Adrenal gland (tissue), 12 donors: ENCODE measurements around the gene RBM10. TPM values are rescaled to one million over a fixed set of nuclear protein-coding genes. Genes with fewer than 3 reads are reported as not detected.
A peak's percentile ranks its signal among the peaks of the same experiment; 100 is the strongest.

Experiments used
- DNase-seq, 7 donors: peaks; one replicate each; pipeline ENCODE4 v3.0.0-alpha.2; 2019 to 2020
- H3K27ac ChIP-seq, 5 donors: fragments of 200-600 bp; sonication (generic) in 4 of 5; 1 replicate in 3 of 5; 2 replicates in 2 of 5; pipeline versions ENCODE4 v1.5.1 to v1.8.0; 2016 to 2020; ENCODE audit warnings: mild to moderate bottlenecking in 1 of 5
- H3K27me3 ChIP-seq: fragments of 200-600 bp; 2 replicates; pipeline ENCODE4 v1.8.0; 2021
- H3K36me3 ChIP-seq, 2 donors: fragments of 200-600 bp; replicated peaks in 1 of 2; 1 replicate in 1 of 2; 2 replicates in 1 of 2; pipeline versions ENCODE4 v1.5.1 to v1.8.0; 2018 to 2022
- H3K4me1 ChIP-seq, 2 donors: fragments of 200-600 bp; replicated peaks in 1 of 2; 1 replicate in 1 of 2; 2 replicates in 1 of 2; pipeline versions ENCODE4 v1.5.1 to v1.8.0; 2018 to 2021
- H3K4me3 ChIP-seq, 4 donors: fragments of 200-600 bp; sonication (generic) in 3 of 4; one replicate each; pipeline ENCODE4 v1.5.1; 2016 to 2018
- H3K9me3 ChIP-seq, 3 donors: fragments of 200-600 bp; sonication (generic) in 1 of 3; replicated peaks in 1 of 3; 1 replicate in 2 of 3; 2 replicates in 1 of 3; pipeline versions ENCODE4 v1.5.1 to v1.8.0; 2016 to 2021
- POLR2A ChIP-seq, 2 donors: fragments of 450-650 bp; IDR thresholded peaks; one replicate each; pipeline ENCODE4 v1.6.1; 2017; ENCODE audit warnings: antibody characterized with exemption in 2 of 2, mild to moderate bottlenecking in 2 of 2, moderate library complexity in 1 of 2
- WGBS, 4 donors: extraction: QIAGEN DNeasy Blood & Tissue Kit in 2 of 4; methylation state at CpG; one replicate each; pipeline versions ENCODE4 v1.1.5 to v1.1.7; 2013 to 2017; 5-methylcytosine and 5-hydroxymethylcytosine counted together
- intact Hi-C, 2 donors: fragments of 100-400 bp; cut with DNase I; formaldehyde crosslinking; loops; one replicate each; pipeline versions ENCODE4 v1.14.1 to v1.15.0; 2022 to 2023
- polyA plus RNA-seq, 3 donors: library from polyadenylated mRNA; stranded (reverse); fragments of 200-250 nt in 2 of 3; fragments of 350-450 nt in 1 of 3; fragmentation: Illumina TruSeq in 1 of 3; extraction: RNeasy Lipid Tissue Mini Kit (QIAGEN cat#74804) in 1 of 3; gene quantifications; one replicate each; pipeline ENCODE4 v1.2.3, GENCODE V29; 2013 to 2014
- total RNA-seq, 9 donors: library from RNA; depleted of rRNA in 4 of 9; stranded (reverse); fragments of >200 nt in 4 of 9; fragments of 120-200 nt in 1 of 9; fragmentation: NEBNext Ultra II Directional in 1 of 9; extraction: Animal tissue kit (Norgen Biotek cat#: 25700) in 1 of 9; gene quantifications; one replicate each; pipeline versions ENCODE4 v1.1.0 to v1.2.4, GENCODE V29; 2013 to 2023
- TF ChIP-seq, protein P1 (sequence below), 6 experiments: fragments of 450-650 bp in 4 of 6; fragments of 200-600 bp in 2 of 6; sonication (generic) in 1 of 6; IDR thresholded peaks; 1 replicate in 5 of 6; 2 replicates in 1 of 6; pipeline versions ENCODE4 v1.5.1 to v1.8.0; 2016 to 2021; ENCODE audit warnings: antibody characterized with exemption in 6 of 6, mild to moderate bottlenecking in 2 of 6, moderate library complexity in 1 of 6
- donor health status: healthy with polysubstance abuse.
- donor health status: Bipolar disorder and iron deficiency.
- donor health status: DM: yes; HTN: yes; CAD: no.
- donor health status: DM: no; HTN: no; CAD: no.
- donor health status: DM: no; HTN: no; CAD: no.
- donor health status: DM: yes; HTN: yes; CAD: no.

Gene RBM10
- total and polyA plus RNA-seq, 12 donors = 27.7 to 75.9 (median 37.5) TPM

DNA sequence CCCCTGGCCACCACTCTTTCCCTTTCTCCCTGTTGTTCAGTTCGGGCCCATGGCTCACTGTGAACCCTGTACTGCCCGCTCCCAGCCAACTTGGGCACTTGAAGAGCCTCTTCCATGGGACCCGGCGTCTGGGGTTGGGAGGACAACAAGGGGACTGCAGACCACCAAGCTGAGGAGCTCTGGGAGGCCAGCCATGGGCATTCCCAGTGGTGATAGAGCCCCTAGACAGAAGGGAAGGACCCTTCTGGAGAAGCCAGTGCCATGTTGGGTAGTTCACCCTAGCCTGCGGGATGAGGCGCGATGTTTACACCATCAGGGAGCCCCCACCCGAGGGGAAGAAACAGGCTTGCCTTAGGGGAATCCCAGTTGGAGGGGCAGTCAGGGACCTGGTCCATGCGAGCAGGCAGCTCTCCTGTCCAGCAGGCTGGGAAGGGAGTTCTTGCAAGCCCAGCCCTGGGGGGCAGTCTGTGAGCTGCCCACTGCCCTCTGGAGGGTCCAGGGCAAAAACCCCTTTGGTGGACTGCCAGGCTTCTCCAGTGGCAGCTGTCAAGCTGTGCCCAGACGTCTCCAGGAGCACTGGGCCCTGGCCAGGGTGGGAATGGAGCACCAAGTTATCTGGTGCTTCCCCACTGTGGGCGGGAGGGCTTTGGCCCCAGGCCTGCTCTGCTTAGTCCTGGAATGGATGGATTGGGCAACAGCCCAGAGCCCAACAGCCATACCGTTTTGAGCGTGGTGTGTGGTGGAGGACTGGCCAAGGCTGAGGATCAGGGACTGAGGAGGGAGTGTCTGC, 24.9 kb downstream of the RBM10 start:
- WGBS, 4 donors = 67 to 73% (median 70%) methylated on average over 1 to 13 of the region's 13 CpGs
- Histone ChIP-seq H3K36me3 (peaks cover 0 to 20% of the 10 kb centered on the region in 2 donors), H3K4me1 (no peaks in the 10 kb centered on the region), H3K27me3 (peaks cover 6% of the 10 kb centered on the region), H3K4me3 (no peak overlapping the region), H3K9me3 (peaks cover 0 to under 1% (median 0%) of the 10 kb centered on the region in 3 donors), H3K27ac (no peak overlapping the region)
- intact Hi-C loops = no loop called here
- DNase-seq = peak; percentile 17 to 75 (median 63)
- TF ChIP-seq POLR2A (IDR thresholded peaks at IDR 0.05) = no peak
- TF ChIP-seq, protein P1, sequence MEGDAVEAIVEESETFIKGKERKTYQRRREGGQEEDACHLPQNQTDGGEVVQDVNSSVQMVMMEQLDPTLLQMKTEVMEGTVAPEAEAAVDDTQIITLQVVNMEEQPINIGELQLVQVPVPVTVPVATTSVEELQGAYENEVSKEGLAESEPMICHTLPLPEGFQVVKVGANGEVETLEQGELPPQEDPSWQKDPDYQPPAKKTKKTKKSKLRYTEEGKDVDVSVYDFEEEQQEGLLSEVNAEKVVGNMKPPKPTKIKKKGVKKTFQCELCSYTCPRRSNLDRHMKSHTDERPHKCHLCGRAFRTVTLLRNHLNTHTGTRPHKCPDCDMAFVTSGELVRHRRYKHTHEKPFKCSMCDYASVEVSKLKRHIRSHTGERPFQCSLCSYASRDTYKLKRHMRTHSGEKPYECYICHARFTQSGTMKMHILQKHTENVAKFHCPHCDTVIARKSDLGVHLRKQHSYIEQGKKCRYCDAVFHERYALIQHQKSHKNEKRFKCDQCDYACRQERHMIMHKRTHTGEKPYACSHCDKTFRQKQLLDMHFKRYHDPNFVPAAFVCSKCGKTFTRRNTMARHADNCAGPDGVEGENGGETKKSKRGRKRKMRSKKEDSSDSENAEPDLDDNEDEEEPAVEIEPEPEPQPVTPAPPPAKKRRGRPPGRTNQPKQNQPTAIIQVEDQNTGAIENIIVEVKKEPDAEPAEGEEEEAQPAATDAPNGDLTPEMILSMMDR (IDR thresholded peaks at IDR 0.05) = no peak

DNA sequence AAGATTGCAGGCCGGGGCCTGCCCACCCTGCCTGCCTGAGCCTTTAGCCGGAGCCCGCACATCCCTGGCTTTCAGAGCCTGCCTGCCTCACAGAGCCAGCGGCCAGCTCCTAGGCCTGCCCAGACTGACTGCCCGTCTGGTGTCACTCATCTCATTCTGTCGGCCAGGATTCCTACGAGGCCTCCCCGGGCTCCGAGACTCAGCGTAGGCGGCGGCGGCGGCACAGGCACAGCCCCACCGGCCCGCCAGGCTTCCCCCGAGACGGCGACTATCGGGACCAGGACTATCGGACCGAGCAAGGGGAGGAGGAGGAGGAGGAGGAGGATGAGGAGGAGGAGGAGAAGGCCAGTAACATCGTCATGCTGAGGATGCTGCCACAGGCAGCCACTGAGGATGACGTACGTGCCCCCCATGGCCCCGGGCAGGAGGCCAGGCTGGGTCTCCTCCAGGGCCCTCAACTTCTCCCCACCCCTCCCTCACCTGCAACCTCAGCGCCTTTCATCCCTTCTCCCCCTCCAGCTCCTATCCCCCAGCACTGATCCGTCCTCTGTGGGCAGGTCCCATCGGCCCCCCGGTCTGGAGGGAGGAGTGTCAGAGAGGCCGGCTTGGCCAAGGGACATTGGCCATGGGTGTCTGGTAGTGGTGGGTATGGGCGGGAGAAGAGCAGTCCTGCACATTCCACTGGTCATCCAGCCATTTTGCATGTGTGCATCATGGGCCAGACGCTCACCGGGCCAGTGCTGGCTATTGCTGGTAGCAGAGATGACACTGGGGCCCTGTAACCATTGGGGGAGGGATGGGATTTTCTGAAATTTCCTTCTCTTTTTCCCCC, 26.1 kb downstream of the RBM10 start:
- H3K4me1 ChIP-seq = no peaks in the 10 kb centered on the region
- peak in 2 of 7 donors; percentile 12 to 13 for DNase-seq
- no peak overlapping the region for H3K4me3 ChIP-seq
- no peak for TF ChIP-seq POLR2A (IDR thresholded peaks at IDR 0.05)
- TF ChIP-seq, protein P1 (IDR thresholded peaks at IDR 0.05) = no peak
- H3K9me3 ChIP-seq = no peaks in the 10 kb centered on the region
- H3K27me3 ChIP-seq = peaks cover 6% of the 10 kb centered on the region
- intact Hi-C loops = no loop called here
- H3K27ac ChIP-seq = no peak overlapping the region
- WGBS, 4 donors = 88 to 98% (median 92%) methylated on average over 14 to 32 of the region's 34 CpGs
- peaks cover 0 to 28% of the 10 kb centered on the region in 2 donors for H3K36me3 ChIP-seq

- H3K36me3 ChIP-seq = peaks cover 0 to 37% of the 10 kb centered on the region in 2 donors
- peak in 2 of 7 donors; percentile 5 to 8 for DNase-seq
- TF ChIP-seq, protein P1 (IDR thresholded peaks at IDR 0.05) = no peak
- no peak for TF ChIP-seq POLR2A (IDR thresholded peaks at IDR 0.05)
- peaks cover 6% of the 10 kb centered on the region for H3K27me3 ChIP-seq
- H3K4me1 ChIP-seq = no peaks in the 10 kb centered on the region
- H3K4me3 ChIP-seq = no peak overlapping the region
- no peak overlapping the region for H3K27ac ChIP-seq
- intact Hi-C loops = no loop called here
- 81 to 100% (median 97%) methylated on average over 2 of the region's 2 CpGs; no CpG with 5 or more reads in 1 of the 4 donors for WGBS, 4 donors
- no peaks in the 10 kb centered on the region for H3K9me3 ChIP-seq
Measured at GRCh38 chrX:47171996-47172395, 27.0 kb downstream of the RBM10 start.

GRCh38 chrX:47172549-47172948, 27.5 kb downstream of the RBM10 start:
- H3K4me1 ChIP-seq = no peaks in the 10 kb centered on the region
- no peaks in the 10 kb centered on the region for H3K9me3 ChIP-seq
- H3K27ac ChIP-seq = no peak overlapping the region
- intact Hi-C loops = no loop called here
- peaks cover 0 to 40% of the 10 kb centered on the region in 2 donors for H3K36me3 ChIP-seq
- DNase-seq = peak in 3 of 7 donors; percentile 8 to 19 (median 14)
- no peak overlapping the region for H3K4me3 ChIP-seq
- TF ChIP-seq, protein P1 (IDR thresholded peaks at IDR 0.05) = no peak
- TF ChIP-seq POLR2A (IDR thresholded peaks at IDR 0.05) = no peak
- 49 to 75% (median 58%) methylated on average over 5 to 7 of the region's 7 CpGs for WGBS, 4 donors
- H3K27me3 ChIP-seq = peaks cover 6% of the 10 kb centered on the region
